GM12878 (cell line): ENCODE results near the gene MTMR1. TPM values are rescaled to one million over a fixed set of nuclear protein-coding genes. Genes with fewer than 3 reads are reported as not detected.

ENCODE experiments used
- ATAC-seq: fragments of 200-7000 bp; cut with Tn5 transposase; 3 replicates; pipeline ENCODE4 v1.9.1; 2020; ENCODE audit warnings: mild to moderate bottlenecking, moderate library complexity
- BruUV-seq: library from RNA; stranded (reverse); fragments of 400-500 nt; replicated peaks from 2 replicates; lab custom pipeline; 2021; lab: Mats Ljungman, UMichigan
- CTCF ChIA-PET: fragments of 300-600 bp; sonication (Branson Sonifier 250); formaldehyde crosslinking; extraction: SDS; loops from one replicate; lab custom pipeline; 2021; ENCODE audit warnings: inconsistent platforms; lab: Yijun Ruan, JAX
- POLR2A ChIA-PET: fragments of 350-600 bp; formaldehyde crosslinking; extraction: SDS; loops from one replicate; lab custom pipeline; 2021; ENCODE audit warnings: inconsistent platforms; lab: Charles Lee
- RAD21 ChIA-PET: fragments of 300-600 bp; sonication (Branson Sonifier 250); formaldehyde crosslinking; loops from one replicate; lab custom pipeline; 2023; ENCODE audit warnings: antibody characterized with exemption; ENCODE audit not compliant: unreplicated experiment; lab: Charles Lee
- SMC1A ChIA-PET: fragments of 300-600 bp; sonication (Branson Sonifier 250); formaldehyde crosslinking; loops from one replicate; lab custom pipeline; 2023; ENCODE audit not compliant: unreplicated experiment, uncharacterized antibody; lab: Charles Lee
- DNase-seq: peaks from one replicate; pipeline ENCODE4 v3.0.0-alpha.2; 2011; ENCODE audit warnings: low read depth, low spot score
- FAIRE-seq: peaks from 3 replicates; lab custom pipeline; 2011; peaks lifted over from hg19 to GRCh38; lab: Jason Lieb, UNC
- H2AFZ ChIP-seq: 2 replicates; pipeline ENCODE4 v1.6.0; 2011; ENCODE audit warnings: low read depth, low read length, control low read depth; ENCODE audit not compliant: control insufficient read depth
- H3K27ac ChIP-seq: 2 replicates; pipeline ENCODE4 v1.5.1; 2011; ENCODE audit warnings: control low read depth; ENCODE audit not compliant: control insufficient read depth, insufficient read depth
- H3K27me3 ChIP-seq, 2 experiments: replicated peaks in 1 of 2; 2 replicates each; pipeline versions ENCODE4 v1.6.0 to v1.6.1; 2011; ENCODE audit warnings: low read length in 1 of 2; ENCODE audit not compliant: control insufficient read depth in 2 of 2, insufficient read depth in 2 of 2
- H3K36me3 ChIP-seq, 2 experiments: 2 replicates each; pipeline ENCODE4 v1.5.1; 2011; ENCODE audit warnings: low read length in 1 of 2; ENCODE audit not compliant: control insufficient read depth in 2 of 2, insufficient read depth in 2 of 2
- H3K4me1 ChIP-seq: 2 replicates; pipeline ENCODE4 v1.6.1; 2011; ENCODE audit warnings: mild to moderate bottlenecking, low read length, moderate library complexity, mixed read lengths; ENCODE audit not compliant: control insufficient read depth, insufficient read depth
- H3K4me2 ChIP-seq: 2 replicates; pipeline ENCODE4 v1.6.0; 2011; ENCODE audit warnings: control low read depth; ENCODE audit not compliant: control insufficient read depth, insufficient read depth
- H3K4me3 ChIP-seq: fragments of 200-600 bp; sonication (generic); 2 replicates; pipeline ENCODE4 v1.5.1; 2016
- H3K79me2 ChIP-seq: 2 replicates; pipeline ENCODE4 v1.6.0; 2011; ENCODE audit warnings: low read length; ENCODE audit not compliant: control insufficient read depth, insufficient read depth
- H3K9ac ChIP-seq: 2 replicates; pipeline ENCODE4 v1.8.0; 2011; ENCODE audit warnings: low read length, control low read depth, mixed read lengths; ENCODE audit not compliant: control insufficient read depth, insufficient read depth
- H3K9me3 ChIP-seq: replicated peaks from 3 replicates; pipeline ENCODE4 v1.5.1; 2011; ENCODE audit warnings: mild to moderate bottlenecking, low read length; ENCODE audit not compliant: control insufficient read depth, insufficient read depth
- H4K20me1 ChIP-seq: 2 replicates; pipeline ENCODE4 v1.6.0; 2011; ENCODE audit not compliant: control insufficient read depth, insufficient read depth
- CBFB ChIP-seq: IDR thresholded peaks from 2 replicates; pipeline ENCODE4 v1.6.1; 2016; ENCODE audit warnings: antibody characterized with exemption, low read depth
- MYB ChIP-seq: fragments of 150-350 bp; IDR thresholded peaks from 2 replicates; pipeline ENCODE4 v1.6.1; 2014; ENCODE audit warnings: mild to moderate bottlenecking, low read depth, low read length, borderline replicate concordance
- MYC ChIP-seq: IDR thresholded peaks from 2 replicates; pipeline ENCODE4 v1.6.1; 2011; ENCODE audit warnings: mild to moderate bottlenecking, low read length, moderate library complexity, inconsistent platforms; ENCODE audit not compliant: insufficient read depth, insufficient replicate concordance, insufficient read length, severe bottlenecking
- SP1 ChIP-seq: IDR thresholded peaks from one replicate; pipeline ENCODE4 v1.6.1; 2011; ENCODE audit warnings: low read depth, low read length
- SRF ChIP-seq, 2 experiments: IDR thresholded peaks; 2 replicates each; pipeline ENCODE4 v1.6.1; 2011; ENCODE audit warnings: low read depth in 2 of 2, low read length in 2 of 2, mild to moderate bottlenecking in 1 of 2, moderate library complexity in 1 of 2
- WRNIP1 ChIP-seq: IDR thresholded peaks from 2 replicates; pipeline ENCODE4 v1.6.1; 2011; ENCODE audit warnings: low read depth, low read length, improper control_type of control experiment, borderline replicate concordance
- ZNF622 ChIP-seq: fragments of 450-650 bp; IDR thresholded peaks from 2 replicates; pipeline ENCODE4 v1.6.1; 2017; ENCODE audit warnings: mild to moderate bottlenecking, inconsistent platforms
- WGBS: methylation state at CpG from one replicate; pipeline ENCODE4 v1.1.6; 2016; ENCODE audit warnings: low lambda C conversion rate; ENCODE audit not compliant: insufficient replicate concordance, insufficient coverage; ENCODE audit errors: missing lambda C conversion rate; 5-methylcytosine and 5-hydroxymethylcytosine counted together
- in situ Hi-C: fragments of 300-500 bp; cut with MboI; formaldehyde crosslinking; loops from 9 replicates; pipeline ENCODE4 v1.14.3; 2018; ENCODE audit warnings: mixed read lengths
- intact Hi-C: fragments of 100-400 bp; cut with micrococcal nuclease; formaldehyde crosslinking; loops from one replicate; pipeline ENCODE4 v1.14.2; 2022; ENCODE audit not compliant: unreplicated experiment
- polyA plus RNA-seq, 11 experiments: library from polyadenylated mRNA; depleted of rRNA in 4 of 11; unstranded in 6 of 11; stranded (reverse) in 5 of 11; fragments of >200 nt; fragmentation: Nextera tagmentation in 4 of 11; fragmentation: Illumina TruSeq in 1 of 11; extraction: Ambion mirVana in 4 of 11; extraction: Trizol in 1 of 11; gene quantifications; 1 replicate in 1 of 11; 2 replicates in 10 of 11; pipeline versions ENCODE4 v1.2.1 to v1.2.3, GENCODE V29; 2011 to 2016; ENCODE audit warnings: inconsistent platforms in 2 of 11, missing spikeins in 2 of 11, low read depth in 1 of 11
- total RNA-seq, 4 experiments: library from RNA; depleted of rRNA in 3 of 4; stranded (reverse); fragments of >200 nt in 3 of 4; fragmentation: Illumina TruSeq in 1 of 4; extraction: Trizol in 1 of 4; gene quantifications; 2 replicates each; pipeline versions ENCODE4 v1.2.1 to v1.2.3, GENCODE V29; 2013 to 2021
- TF ChIP-seq, protein P1 (sequence below): fragments of 150-350 bp; IDR thresholded peaks from 2 replicates; pipeline ENCODE4 v1.6.1; 2016; ENCODE audit warnings: low read depth, low read length
- TF ChIP-seq, protein P2 (sequence below): fragments of 150-350 bp; IDR thresholded peaks from 2 replicates; pipeline ENCODE4 v1.6.1; 2014; ENCODE audit warnings: mild to moderate bottlenecking, low read depth, low read length

The MTMR1 gene
- total and polyA plus RNA-seq, 10 of the 15 experiments (the other 5 are each of a cell fraction or from before 2014, with no cell fraction given): 1.2 to 32.2 (median 22.9) TPM

DNA sequence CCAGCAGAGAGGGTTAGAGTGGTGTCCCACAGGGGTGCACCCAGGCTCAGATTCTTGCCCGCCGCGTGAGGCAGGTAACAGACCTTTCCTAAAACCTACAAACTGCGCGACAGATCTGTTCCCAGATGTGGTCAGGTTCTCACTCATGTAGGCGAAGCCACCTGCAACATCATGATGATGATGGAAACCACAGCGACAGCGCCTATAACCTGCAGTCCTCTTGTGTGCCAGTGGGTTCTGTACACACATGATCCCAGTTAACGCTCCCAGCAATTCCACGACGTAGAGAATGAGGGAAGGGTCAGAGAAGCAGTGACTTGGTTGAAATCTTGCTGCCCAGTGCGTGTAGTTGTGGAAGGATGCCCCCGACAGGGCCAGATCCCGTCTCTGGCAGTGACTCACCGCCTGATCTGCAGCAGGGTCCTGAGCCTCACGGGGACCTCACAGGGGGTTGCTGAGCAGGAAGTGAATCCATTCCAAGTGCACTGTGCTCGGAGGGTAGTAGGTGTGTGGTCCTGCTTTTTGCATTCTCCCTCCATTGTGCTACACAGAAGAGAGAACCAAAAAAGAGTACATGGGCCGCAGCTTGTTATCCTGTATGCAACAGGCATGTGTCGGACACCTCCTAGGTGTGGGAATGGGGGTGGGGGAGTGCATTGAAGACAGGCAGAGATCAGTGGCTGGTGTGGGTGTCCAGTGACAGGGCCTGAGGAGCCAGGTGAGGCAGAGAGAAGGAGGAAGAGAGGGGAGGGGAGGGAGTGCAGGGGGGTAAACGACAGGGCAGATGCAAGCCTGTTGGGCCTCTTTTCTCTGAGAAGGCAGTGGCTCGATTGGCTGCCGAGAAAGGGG, 66.6 kb downstream of the MTMR1 start:
- 85% methylated on average over 21 of the region's 22 CpGs for WGBS
- no peaks in the 10 kb centered on the region for H3K27me3 ChIP-seq
- in situ Hi-C loops: loop anchor here (25.0 kb wide), 1 partner anchor 928 kb away; the partner anchor contains the start of gene PRRG3
- POLR2A ChIA-PET: no interaction called here
- intact Hi-C loops: no loop called here
- H3K27ac ChIP-seq: no peak overlapping the region
- CTCF ChIA-PET: no interaction called here
- no peak overlapping the region for H3K9ac ChIP-seq
- BruUV-seq: no TSS peak
- ATAC-seq (no peak), FAIRE-seq (no peak), DNase-seq (no peak)
- no peaks in the 10 kb centered on the region for H3K9me3 ChIP-seq
- TF ChIP-seq ZNF622: no peak
- TF ChIP-seq MYC: no peak
- TF ChIP-seq, protein P1, sequence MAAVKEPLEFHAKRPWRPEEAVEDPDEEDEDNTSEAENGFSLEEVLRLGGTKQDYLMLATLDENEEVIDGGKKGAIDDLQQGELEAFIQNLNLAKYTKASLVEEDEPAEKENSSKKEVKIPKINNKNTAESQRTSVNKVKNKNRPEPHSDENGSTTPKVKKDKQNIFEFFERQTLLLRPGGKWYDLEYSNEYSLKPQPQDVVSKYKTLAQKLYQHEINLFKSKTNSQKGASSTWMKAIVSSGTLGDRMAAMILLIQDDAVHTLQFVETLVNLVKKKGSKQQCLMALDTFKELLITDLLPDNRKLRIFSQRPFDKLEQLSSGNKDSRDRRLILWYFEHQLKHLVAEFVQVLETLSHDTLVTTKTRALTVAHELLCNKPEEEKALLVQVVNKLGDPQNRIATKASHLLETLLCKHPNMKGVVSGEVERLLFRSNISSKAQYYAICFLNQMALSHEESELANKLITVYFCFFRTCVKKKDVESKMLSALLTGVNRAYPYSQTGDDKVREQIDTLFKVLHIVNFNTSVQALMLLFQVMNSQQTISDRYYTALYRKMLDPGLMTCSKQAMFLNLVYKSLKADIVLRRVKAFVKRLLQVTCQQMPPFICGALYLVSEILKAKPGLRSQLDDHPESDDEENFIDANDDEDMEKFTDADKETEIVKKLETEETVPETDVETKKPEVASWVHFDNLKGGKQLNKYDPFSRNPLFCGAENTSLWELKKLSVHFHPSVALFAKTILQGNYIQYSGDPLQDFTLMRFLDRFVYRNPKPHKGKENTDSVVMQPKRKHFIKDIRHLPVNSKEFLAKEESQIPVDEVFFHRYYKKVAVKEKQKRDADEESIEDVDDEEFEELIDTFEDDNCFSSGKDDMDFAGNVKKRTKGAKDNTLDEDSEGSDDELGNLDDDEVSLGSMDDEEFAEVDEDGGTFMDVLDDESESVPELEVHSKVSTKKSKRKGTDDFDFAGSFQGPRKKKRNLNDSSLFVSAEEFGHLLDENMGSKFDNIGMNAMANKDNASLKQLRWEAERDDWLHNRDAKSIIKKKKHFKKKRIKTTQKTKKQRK: no peak
- TF ChIP-seq CBFB: no peak
- TF ChIP-seq SP1: no peak
- no peak for TF ChIP-seq WRNIP1
- TF ChIP-seq MYB: no peak
- TF ChIP-seq, protein P2, sequence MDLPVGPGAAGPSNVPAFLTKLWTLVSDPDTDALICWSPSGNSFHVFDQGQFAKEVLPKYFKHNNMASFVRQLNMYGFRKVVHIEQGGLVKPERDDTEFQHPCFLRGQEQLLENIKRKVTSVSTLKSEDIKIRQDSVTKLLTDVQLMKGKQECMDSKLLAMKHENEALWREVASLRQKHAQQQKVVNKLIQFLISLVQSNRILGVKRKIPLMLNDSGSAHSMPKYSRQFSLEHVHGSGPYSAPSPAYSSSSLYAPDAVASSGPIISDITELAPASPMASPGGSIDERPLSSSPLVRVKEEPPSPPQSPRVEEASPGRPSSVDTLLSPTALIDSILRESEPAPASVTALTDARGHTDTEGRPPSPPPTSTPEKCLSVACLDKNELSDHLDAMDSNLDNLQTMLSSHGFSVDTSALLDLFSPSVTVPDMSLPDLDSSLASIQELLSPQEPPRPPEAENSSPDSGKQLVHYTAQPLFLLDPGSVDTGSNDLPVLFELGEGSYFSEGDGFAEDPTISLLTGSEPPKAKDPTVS: no peak
- no peak for TF ChIP-seq SRF (IDR thresholded peaks at IDR 0.05; ENCODE audit: low read depth in 2 of 2, low read length in 2 of 2)
- RAD21 ChIA-PET: no interaction called here
- H4K20me1 ChIP-seq: no peaks in the 10 kb centered on the region
- no peak overlapping the region for H3K4me2 ChIP-seq
- no peak overlapping the region for H3K4me3 ChIP-seq
- H2AFZ ChIP-seq: no peak overlapping the region
- peaks cover 0 to 3% of the 10 kb centered on the region in 2 experiments; a peak in 2 of 4 replicates for H3K36me3 ChIP-seq
- no peaks in the 10 kb centered on the region for H3K79me2 ChIP-seq
- H3K4me1 ChIP-seq: no peaks in the 10 kb centered on the region
- SMC1A ChIA-PET: no interaction called here
